SK-N-SH treated with all-trans-retinoic acid at 6 μM for 48 hours (cell line): ENCODE results near the gene CBLN1.

Experiments
- ATAC-seq: fragments of 200-7000 bp; cut with Tn5 transposase; 3 replicates; pipeline ENCODE4 v1.9.1; 2020; ENCODE audit warnings: mild to moderate bottlenecking, moderate library complexity
- ARNTL ChIP-seq: fragments of 450-650 bp; formaldehyde crosslinking; IDR thresholded peaks from 2 replicates; pipeline ENCODE4 v1.5.0; 2020; ENCODE audit warnings: low read depth, mild to moderate bottlenecking, moderate library complexity, borderline replicate concordance
- BACH2 ChIP-seq: fragments of 250-450 bp; sonication (Bioruptor Pico); IDR thresholded peaks from 2 replicates; pipeline ENCODE4 v1.9.0; 2021; ENCODE audit warnings: mild to moderate bottlenecking, borderline replicate concordance
- CREB5 ChIP-seq: fragments of 250-450 bp; sonication (Bioruptor Pico); IDR thresholded peaks from 2 replicates; pipeline ENCODE4 v1.5.1; 2020; ENCODE audit warnings: low read depth, mild to moderate bottlenecking, moderate library complexity
- CSDC2 ChIP-seq: fragments of 250-450 bp; sonication (Bioruptor Pico); IDR thresholded peaks from 2 replicates; pipeline ENCODE4 v1.5.0; 2020; ENCODE audit warnings: mild to moderate bottlenecking, moderate library complexity
- CSRNP3 ChIP-seq: fragments of 250-450 bp; sonication (Bioruptor Pico); IDR thresholded peaks from 2 replicates; pipeline ENCODE4 v1.5.1; 2021; ENCODE audit warnings: mild to moderate bottlenecking, moderate library complexity
- GLIS3 ChIP-seq: fragments of 250-450 bp; sonication (Bioruptor Pico); IDR thresholded peaks from 2 replicates; pipeline ENCODE4 v1.5.0; 2020; ENCODE audit warnings: mild to moderate bottlenecking, moderate library complexity
- ISL1 ChIP-seq: fragments of 250-450 bp; sonication (Bioruptor Pico); IDR thresholded peaks from 2 replicates; pipeline ENCODE4 v2.1.2; 2022; ENCODE audit warnings: mild to moderate bottlenecking, moderate library complexity
- RARB ChIP-seq: fragments of 250-450 bp; sonication (Bioruptor Pico); IDR thresholded peaks from 2 replicates; pipeline ENCODE4 v1.8.0; 2021; ENCODE audit warnings: mild to moderate bottlenecking, moderate library complexity
- SNAI2 ChIP-seq: fragments of 250-450 bp; sonication (Bioruptor Pico); IDR thresholded peaks from 2 replicates; pipeline ENCODE4 v1.5.0; 2020; ENCODE audit warnings: mild to moderate bottlenecking, moderate library complexity
- TCF4 ChIP-seq: fragments of 250-450 bp; sonication (Bioruptor Pico); IDR thresholded peaks from 2 replicates; pipeline ENCODE4 v1.8.0; 2021; ENCODE audit warnings: mild to moderate bottlenecking, moderate library complexity, borderline replicate concordance
- TSHZ2 ChIP-seq: fragments of 250-450 bp; sonication (Bioruptor Pico); IDR thresholded peaks from 2 replicates; pipeline ENCODE4 v1.5.0; 2020; ENCODE audit warnings: mild to moderate bottlenecking, moderate library complexity
- ZC3H10 ChIP-seq: fragments of 250-450 bp; sonication (Bioruptor Pico); IDR thresholded peaks from 2 replicates; pipeline ENCODE4 v1.5.1; 2021; ENCODE audit warnings: mild to moderate bottlenecking, moderate library complexity
- ZFP3 ChIP-seq: fragments of 250-450 bp; sonication (Bioruptor Pico); IDR thresholded peaks from 2 replicates; pipeline ENCODE4 v1.5.0; 2020; ENCODE audit warnings: mild to moderate bottlenecking, moderate library complexity
- ZNF70 ChIP-seq: fragments of 450-650 bp; formaldehyde crosslinking; IDR thresholded peaks from 2 replicates; pipeline ENCODE4 v1.5.0; 2020; ENCODE audit warnings: mild to moderate bottlenecking, moderate library complexity
- ZNF8 ChIP-seq: fragments of 450-650 bp; formaldehyde crosslinking; IDR thresholded peaks from 2 replicates; pipeline ENCODE4 v1.5.0; 2020; ENCODE audit warnings: mild to moderate bottlenecking, moderate library complexity
- TF ChIP-seq, protein P1 (sequence below): fragments of 250-450 bp; sonication (Bioruptor Pico); IDR thresholded peaks from 2 replicates; pipeline ENCODE4 v1.8.0; 2020; ENCODE audit warnings: mild to moderate bottlenecking, moderate library complexity, borderline replicate concordance
- TF ChIP-seq, protein P2 (sequence below): fragments of 250-450 bp; sonication (Bioruptor Pico); IDR thresholded peaks from 2 replicates; pipeline ENCODE4 v1.8.0; 2021; ENCODE audit warnings: low read depth, mild to moderate bottlenecking, moderate library complexity, borderline replicate concordance

The CBLN1 gene

GRCh38 chr16:49281480-49281842 lies at the start of gene CBLN1:
Gene CBLN1, minus strand, starts transcription at chr16:49281838. Its CDS starts 373 bp downstream, at chr16:49281465.
- ATAC-seq = no peak
- TF ChIP-seq ZC3H10 (CRISPR knock-in tag) (no peak), ZNF8 (no peak), ISL1 (CRISPR knock-in tag) (no peak), SNAI2 (no peak), GLIS3 (CRISPR knock-in tag) (no peak), CSRNP3 (no peak), TCF4 (no peak), TSHZ2 (no peak), RARB (CRISPR knock-in tag) (no peak)
- TF ChIP-seq, protein P1, sequence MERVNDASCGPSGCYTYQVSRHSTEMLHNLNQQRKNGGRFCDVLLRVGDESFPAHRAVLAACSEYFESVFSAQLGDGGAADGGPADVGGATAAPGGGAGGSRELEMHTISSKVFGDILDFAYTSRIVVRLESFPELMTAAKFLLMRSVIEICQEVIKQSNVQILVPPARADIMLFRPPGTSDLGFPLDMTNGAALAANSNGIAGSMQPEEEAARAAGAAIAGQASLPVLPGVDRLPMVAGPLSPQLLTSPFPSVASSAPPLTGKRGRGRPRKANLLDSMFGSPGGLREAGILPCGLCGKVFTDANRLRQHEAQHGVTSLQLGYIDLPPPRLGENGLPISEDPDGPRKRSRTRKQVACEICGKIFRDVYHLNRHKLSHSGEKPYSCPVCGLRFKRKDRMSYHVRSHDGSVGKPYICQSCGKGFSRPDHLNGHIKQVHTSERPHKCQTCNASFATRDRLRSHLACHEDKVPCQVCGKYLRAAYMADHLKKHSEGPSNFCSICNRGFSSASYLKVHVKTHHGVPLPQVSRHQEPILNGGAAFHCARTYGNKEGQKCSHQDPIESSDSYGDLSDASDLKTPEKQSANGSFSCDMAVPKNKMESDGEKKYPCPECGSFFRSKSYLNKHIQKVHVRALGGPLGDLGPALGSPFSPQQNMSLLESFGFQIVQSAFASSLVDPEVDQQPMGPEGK (CRISPR knock-in tag) = no peak
- TF ChIP-seq, protein P2, sequence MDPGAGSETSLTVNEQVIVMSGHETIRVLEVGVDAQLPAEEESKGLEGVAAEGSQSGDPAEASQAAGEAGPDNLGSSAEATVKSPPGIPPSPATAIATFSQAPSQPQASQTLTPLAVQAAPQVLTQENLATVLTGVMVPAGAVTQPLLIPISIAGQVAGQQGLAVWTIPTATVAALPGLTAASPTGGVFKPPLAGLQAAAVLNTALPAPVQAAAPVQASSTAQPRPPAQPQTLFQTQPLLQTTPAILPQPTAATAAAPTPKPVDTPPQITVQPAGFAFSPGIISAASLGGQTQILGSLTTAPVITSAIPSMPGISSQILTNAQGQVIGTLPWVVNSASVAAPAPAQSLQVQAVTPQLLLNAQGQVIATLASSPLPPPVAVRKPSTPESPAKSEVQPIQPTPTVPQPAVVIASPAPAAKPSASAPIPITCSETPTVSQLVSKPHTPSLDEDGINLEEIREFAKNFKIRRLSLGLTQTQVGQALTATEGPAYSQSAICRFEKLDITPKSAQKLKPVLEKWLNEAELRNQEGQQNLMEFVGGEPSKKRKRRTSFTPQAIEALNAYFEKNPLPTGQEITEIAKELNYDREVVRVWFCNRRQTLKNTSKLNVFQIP = no peak

DNA sequence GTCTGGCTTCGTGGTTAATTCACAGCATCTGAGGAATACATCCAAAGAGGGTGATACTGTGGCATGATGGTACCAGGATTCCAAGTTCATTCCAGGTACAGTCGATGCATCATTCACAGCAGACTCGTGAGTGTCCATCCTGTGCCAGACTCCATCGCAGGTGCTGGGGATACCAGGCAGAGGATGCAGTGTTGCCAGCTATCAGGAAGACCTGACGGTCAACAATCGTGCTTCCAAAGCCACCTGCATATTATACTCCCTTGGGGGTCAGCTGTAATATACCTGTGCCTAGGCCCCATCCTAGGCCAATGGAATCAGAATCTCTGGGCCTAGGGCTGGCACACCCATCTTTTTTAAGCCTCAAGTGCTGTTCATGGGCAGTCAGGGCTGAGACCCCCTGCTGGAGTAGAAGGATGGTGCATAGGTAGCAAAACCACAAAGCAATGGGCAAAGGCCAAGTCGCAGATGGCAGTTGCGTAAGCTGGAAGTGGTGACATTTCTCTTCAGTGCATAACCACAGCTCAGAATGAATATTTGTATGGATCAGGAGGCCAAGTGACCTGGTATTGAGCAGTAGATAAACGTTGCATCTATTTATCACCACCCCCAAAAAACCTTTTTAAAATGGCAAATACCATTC lies 49.0 kb upstream of the CBLN1 start:
- TF ChIP-seq ZNF70 (no peak), CREB5 (CRISPR knock-in tag) (no peak), BACH2 (CRISPR knock-in tag) (no peak), CSDC2 (no peak), ARNTL (CRISPR knock-in tag) (no peak), ZFP3 (CRISPR knock-in tag) (no peak), TSHZ2 (no peak), RARB (CRISPR knock-in tag) (no peak), SNAI2 (no peak), ZNF8 (no peak)
- TF ChIP-seq, protein P1 (CRISPR knock-in tag) = no peak
- no peak for ATAC-seq
